Endothelial cell of umbilical vein (primary cell): ENCODE measurements around the gene STAC2. TPM values are rescaled to one million over a fixed set of nuclear protein-coding genes. Genes with fewer than 3 reads are reported as not detected.

Experiments
- BruUV-seq: library from RNA; stranded (reverse); fragments of 400-500 nt; replicated peaks from 2 replicates; lab custom pipeline; 2021; lab: Mats Ljungman, UMichigan
- CTCF ChIA-PET: fragments of 300-600, 350-600 bp; sonication (Branson Sonifier 250); formaldehyde crosslinking; loops from one replicate; lab custom pipeline; 2021; ENCODE audit warnings: antibody characterized with exemption, inconsistent platforms; lab: Charles Lee
- POLR2A ChIA-PET: fragments of 300-600, 350-600 bp; sonication (Branson Sonifier 250); formaldehyde crosslinking; loops from one replicate; lab custom pipeline; 2021; ENCODE audit warnings: antibody characterized with exemption, inconsistent platforms; lab: Charles Lee
- DNase-seq: peaks from one replicate; pipeline ENCODE4 v3.0.0-alpha.2; 2011; ENCODE audit warnings: low read depth, low spot score
- FAIRE-seq: peaks from 2 replicates; lab custom pipeline; 2011; peaks lifted over from hg19 to GRCh38; lab: Jason Lieb, UNC
- H2AFZ ChIP-seq: 2 replicates; pipeline ENCODE4 v1.6.0; 2012; ENCODE audit warnings: low read depth, low read length, control low read depth, inconsistent platforms
- H3K27ac ChIP-seq: 2 replicates; pipeline ENCODE4 v1.5.1; 2011; ENCODE audit warnings: low read depth, mild to moderate bottlenecking, control low read depth, low read length, moderate library complexity; ENCODE audit not compliant: insufficient read depth
- H3K27me3 ChIP-seq, 2 experiments: 2 replicates each; pipeline versions ENCODE4 v1.6.0 to v1.6.1; 2011; ENCODE audit warnings: low read length in 2 of 2, mixed read lengths in 1 of 2; ENCODE audit not compliant: control insufficient read depth in 2 of 2, insufficient read depth in 2 of 2
- H3K36me3 ChIP-seq, 2 experiments: 2 replicates in 1 of 2; 3 replicates in 1 of 2; pipeline ENCODE4 v1.5.1; 2011; ENCODE audit warnings: low read length in 2 of 2, mild to moderate bottlenecking in 1 of 2, moderate library complexity in 1 of 2; ENCODE audit not compliant: control insufficient read depth in 2 of 2, insufficient read depth in 2 of 2; ENCODE audit errors: extremely low read depth in 1 of 2
- H3K4me1 ChIP-seq: 3 replicates; pipeline ENCODE4 v1.5.1; 2011; ENCODE audit warnings: mild to moderate bottlenecking, low read length; ENCODE audit not compliant: control insufficient read depth, insufficient read depth; ENCODE audit errors: extremely low read depth
- H3K4me2 ChIP-seq: 2 replicates; pipeline ENCODE4 v1.6.1; 2011; ENCODE audit warnings: low read length, control low read depth, mixed read lengths; ENCODE audit not compliant: insufficient read depth
- H3K4me3 ChIP-seq, 3 experiments: fragments of 200-600 bp in 1 of 3; sonication (generic), shearing (Covaris generic) in 1 of 3; replicated peaks in 1 of 3; 2 replicates each; pipeline ENCODE4 v1.5.1; 2011 to 2016; ENCODE audit warnings: control low read depth in 3 of 3, low read length in 3 of 3, mild to moderate bottlenecking in 2 of 3, inconsistent platforms in 1 of 3, low read depth in 1 of 3, moderate library complexity in 1 of 3; ENCODE audit not compliant: insufficient read depth in 1 of 3
- H3K79me2 ChIP-seq: 2 replicates; pipeline ENCODE4 v1.6.0; 2012; ENCODE audit warnings: low read length, inconsistent platforms; ENCODE audit not compliant: control insufficient read depth, insufficient read depth
- H3K9ac ChIP-seq: replicated peaks from 2 replicates; pipeline ENCODE3; 2011; ENCODE audit warnings: low read length, control low read depth; ENCODE audit not compliant: insufficient read depth; ENCODE audit errors: extremely low read depth
- H3K9me1 ChIP-seq: replicated peaks from 3 replicates; pipeline ENCODE4 v1.6.0; 2011; ENCODE audit warnings: mild to moderate bottlenecking, low read length; ENCODE audit not compliant: control insufficient read depth, insufficient read depth; ENCODE audit errors: extremely low read depth
- H3K9me3 ChIP-seq: replicated peaks from 2 replicates; pipeline ENCODE4 v1.5.1; 2012; ENCODE audit warnings: low read length, inconsistent platforms; ENCODE audit not compliant: control insufficient read depth, insufficient read depth
- H4K20me1 ChIP-seq: replicated peaks from 2 replicates; pipeline ENCODE3; 2011; ENCODE audit warnings: mild to moderate bottlenecking, low read length; ENCODE audit not compliant: control insufficient read depth, insufficient read depth; ENCODE audit errors: extremely low read depth
- CTCF ChIP-seq, 2 donors: IDR thresholded peaks; 1 replicate in 1 of 2; 2 replicates in 1 of 2; pipeline ENCODE4 v1.5.1; 2011; ENCODE audit warnings: low read length in 2 of 2, mild to moderate bottlenecking in 2 of 2, moderate library complexity in 2 of 2, control low read depth in 1 of 2, inconsistent platforms in 1 of 2, low read depth in 1 of 2; ENCODE audit not compliant: insufficient read depth in 1 of 2; ENCODE audit errors: extremely low read depth in 1 of 2
- EZH2 ChIP-seq: IDR thresholded peaks from 2 replicates; pipeline ENCODE4 v1.6.1; 2012; ENCODE audit warnings: borderline replicate concordance, low read depth, mild to moderate bottlenecking, moderate library complexity, low read length, inconsistent platforms; ENCODE audit not compliant: severe bottlenecking
- FOS ChIP-seq: IDR thresholded peaks from 2 replicates; pipeline ENCODE4 v1.6.1; 2011; ENCODE audit warnings: mild to moderate bottlenecking, low read length, moderate library complexity, borderline replicate concordance; ENCODE audit not compliant: insufficient read depth
- GATA2 ChIP-seq: IDR thresholded peaks from 2 replicates; pipeline ENCODE4 v1.7.0; 2011; ENCODE audit warnings: low read depth, mild to moderate bottlenecking, moderate library complexity, mixed read lengths, low read length; ENCODE audit not compliant: insufficient read length, insufficient read depth
- JUN ChIP-seq: IDR thresholded peaks from 2 replicates; pipeline ENCODE4 v1.6.1; 2011; ENCODE audit warnings: borderline replicate concordance, low read depth; ENCODE audit not compliant: insufficient read length, insufficient read depth
- MYC ChIP-seq: IDR thresholded peaks from one replicate; pipeline ENCODE4 v1.6.1; 2011; ENCODE audit warnings: mild to moderate bottlenecking, low read depth, low read length
- POLR2A ChIP-seq: IDR thresholded peaks from 2 replicates; pipeline ENCODE4 v1.6.1; 2012; ENCODE audit warnings: low read depth, mild to moderate bottlenecking, control low read depth, low read length
- POLR2AphosphoS5 ChIP-seq: IDR thresholded peaks from 2 replicates; pipeline ENCODE4 v1.6.1; 2012; ENCODE audit warnings: low read depth, mild to moderate bottlenecking, control low read depth, low read length, moderate library complexity; ENCODE audit not compliant: insufficient read depth
- dilution Hi-C: fragments of 300-500 bp; cut with MboI; formaldehyde crosslinking; loops from one replicate; pipeline ENCODE4 v1.15.0; 2019; ENCODE audit warnings: low sequenced_read_pairs; ENCODE audit not compliant: extremely low pct_ligation_motif_present
- intact Hi-C: fragments of 100-400 bp; cut with micrococcal nuclease; formaldehyde crosslinking; loops from one replicate; pipeline ENCODE4 v1.10.0; 2022
- polyA plus RNA-seq, 4 experiments: library from polyadenylated mRNA; depleted of rRNA in 3 of 4; stranded (reverse) in 3 of 4; unstranded in 1 of 4; fragments of >200 nt; gene quantifications; 2 replicates each; pipeline versions ENCODE4 v1.2.1 to v1.2.3, GENCODE V29; 2011 to 2012; ENCODE audit warnings: missing spikeins in 1 of 4
- total RNA-seq: library from RNA; stranded (reverse); gene quantifications from 2 replicates; pipeline ENCODE4 v1.2.3, GENCODE V29; 2021
- TF ChIP-seq, protein P1 (sequence below): IDR thresholded peaks from 2 replicates; pipeline ENCODE4 v1.6.1; 2011; ENCODE audit not compliant: insufficient read depth, insufficient read length

STAC2 gene
- total and polyA plus RNA-seq, 2 donors (not counting 3 experiments of a cell fraction or from before 2014, with no cell fraction given): not detected

- H3K27ac ChIP-seq: no peak overlapping the region
- no peak overlapping the region for H2AFZ ChIP-seq
- H4K20me1 ChIP-seq: no peaks in the 10 kb centered on the region
- no peaks in the 10 kb centered on the region for H3K79me2 ChIP-seq
- intact Hi-C loops: no loop called here
- no TSS peak for BruUV-seq
- no peak overlapping the region for H3K4me3 ChIP-seq
- no peak overlapping the region for H3K4me2 ChIP-seq
- no peaks in the 10 kb centered on the region for H3K9me3 ChIP-seq
- dilution Hi-C loops: no loop called here
- peaks cover 18 to 21% of the 10 kb centered on the region in 2 experiments for H3K27me3 ChIP-seq
- ChIA-PET POLR2A (no interaction called here), CTCF (interaction anchor here (1.7 to 11.0 kb wide), 2 partner anchors 62 to 187 kb away, joined by 6 to 130 read pairs; no protein-coding TSS in a partner anchor)
- DNase-seq (no peak), FAIRE-seq (no peak)
- peaks cover 1% of the 10 kb centered on the region for H3K4me1 ChIP-seq
- no peak for TF ChIP-seq GATA2
- no peak for TF ChIP-seq FOS
- no peak for TF ChIP-seq JUN
- no peak for TF ChIP-seq POLR2A
- TF ChIP-seq CTCF (IDR thresholded peaks at IDR 0.05; ENCODE audit: extremely low read depth in 1 of 2, insufficient read depth in 1 of 2, low read depth in 1 of 2, low read length in 2 of 2): no peak
- TF ChIP-seq EZH2: no peak
- TF ChIP-seq, protein P1, sequence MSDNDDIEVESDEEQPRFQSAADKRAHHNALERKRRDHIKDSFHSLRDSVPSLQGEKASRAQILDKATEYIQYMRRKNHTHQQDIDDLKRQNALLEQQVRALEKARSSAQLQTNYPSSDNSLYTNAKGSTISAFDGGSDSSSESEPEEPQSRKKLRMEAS: no peak
- TF ChIP-seq MYC: no peak
- no peak for TF ChIP-seq POLR2AphosphoS5
- H3K9ac ChIP-seq: no peak overlapping the region
- no peaks in the 10 kb centered on the region for H3K9me1 ChIP-seq
- H3K36me3 ChIP-seq: no peaks in the 10 kb centered on the region
Measured at GRCh38 chr17:39170558-39170957, 55.2 kb downstream of the STAC2 start.
